Body of pancreas (tissue), 4 donors: ENCODE measurements around the gene PROX2.

ENCODE experiments used
- CTCF ChIP-seq, 7 experiments: fragments of 450-650 bp in 4 of 7; fragments of 200-600 bp in 3 of 7; sonication (generic) in 3 of 7; IDR thresholded peaks; one replicate each; pipeline ENCODE4 v1.5.1; 2016 to 2019; ENCODE audit warnings: antibody characterized with exemption in 7 of 7
- POLR2A ChIP-seq, 3 donors: fragments of 450-650 bp; IDR thresholded peaks; one replicate each; pipeline ENCODE4 v1.6.1; 2016; ENCODE audit warnings: antibody characterized with exemption in 3 of 3, mild to moderate bottlenecking in 2 of 3

- TF ChIP-seq POLR2A (IDR thresholded peaks at IDR 0.05) (no peak), CTCF (IDR thresholded peaks at IDR 0.05) (no peak)
Measured at GRCh38 chr14:74911221-74911620, 35.3 kb upstream of the PROX2 start.
